HCT116 (cell line): Measurements from ENCODE around the gene COL9A2. TPM values are rescaled to one million over a fixed set of nuclear protein-coding genes. Genes with fewer than 3 reads are reported as not detected.
A peak's percentile ranks its signal among the peaks of the same experiment; 100 is the strongest.

Experiments used
- ATAC-seq: fragments of 200-7000 bp; cut with Tn5 transposase; 2 replicates; pipeline ENCODE4 v1.9.1; 2020; ENCODE audit warnings: mild to moderate bottlenecking, moderate library complexity
- BruUV-seq: library from RNA; stranded (reverse); fragments of 400-500 nt; replicated peaks from 2 replicates; lab custom pipeline; 2021; lab: Mats Ljungman, UMichigan
- CTCF ChIA-PET: fragments of 300-600 bp; sonication (Branson Sonifier 250); formaldehyde crosslinking; loops from one replicate; lab custom pipeline; 2021; ENCODE audit warnings: antibody characterized with exemption; lab: Charles Lee
- POLR2A ChIA-PET: fragments of 300-600, 350-600 bp; sonication (Branson Sonifier 250); formaldehyde crosslinking; loops from one replicate; lab custom pipeline; 2021; ENCODE audit warnings: antibody characterized with exemption; lab: Charles Lee
- RAD21 ChIA-PET, 2 experiments: fragments of 300-600 bp; sonication (Branson Sonifier 250); formaldehyde crosslinking; loops; one replicate each; lab custom pipeline; 2023; ENCODE audit warnings: low total read pairs in 2 of 2; ENCODE audit not compliant: uncharacterized antibody in 2 of 2, unreplicated experiment in 2 of 2, low non-redundant PET in 1 of 2; lab: Charles Lee
- DNase-seq: peaks from one replicate; pipeline ENCODE4 v3.0.0-alpha.2; 2010; ENCODE audit warnings: low read depth, low spot score
- H2AFZ ChIP-seq: fragments of 200-600 bp; shearing (Covaris generic), sonication (generic); 2 replicates; pipeline ENCODE4 v1.6.1; 2017; ENCODE audit warnings: low read depth, mixed run types, mixed read lengths, antibody characterized with exemption, low read length; ENCODE audit not compliant: poor library complexity, severe bottlenecking
- H3K27ac ChIP-seq: 2 replicates; pipeline ENCODE4 v1.5.1; 2012; ENCODE audit warnings: low read depth, low read length
- H3K27me3 ChIP-seq: fragments of 200-600 bp; sonication (generic); 2 replicates; pipeline ENCODE4 v1.6.1; 2016; ENCODE audit warnings: mixed run types, low read length, mixed read lengths; ENCODE audit not compliant: insufficient read depth
- H3K36me3 ChIP-seq, 2 experiments: fragments of 200-500 bp in 1 of 2; fragments of 200-600 bp in 1 of 2; sonication (Bioruptor generic) in 1 of 2; sonication (generic) in 1 of 2; 2 replicates each; pipeline versions ENCODE4 v1.5.1 to v1.6.1; 2014 to 2016; ENCODE audit warnings: low read length in 2 of 2, inconsistent platforms in 1 of 2, mixed read lengths in 1 of 2, mixed run types in 1 of 2; ENCODE audit not compliant: insufficient read depth in 2 of 2, control insufficient read depth in 1 of 2
- H3K4me1 ChIP-seq, 2 experiments: fragments of 200-600 bp in 1 of 2; sonication (generic) in 1 of 2; 2 replicates each; pipeline versions ENCODE4 v1.5.1 to v1.6.1; 2012 to 2017; ENCODE audit warnings: low read length in 2 of 2, inconsistent platforms in 1 of 2, mild to moderate bottlenecking in 1 of 2, mixed read lengths in 1 of 2, mixed run types in 1 of 2, moderate library complexity in 1 of 2; ENCODE audit not compliant: insufficient read depth in 2 of 2, control insufficient read depth in 1 of 2
- H3K4me2 ChIP-seq: fragments of 200-600 bp; sonication (generic); 2 replicates; pipeline ENCODE4 v1.6.1; 2017; ENCODE audit warnings: mixed run types, low read length, mixed read lengths
- H3K4me3 ChIP-seq, 2 experiments: fragments of 200-600 bp in 1 of 2; sonication (generic) in 1 of 2; replicated peaks in 1 of 2; 2 replicates each; pipeline ENCODE4 v1.5.1; 2011 to 2016; ENCODE audit warnings: low read length in 2 of 2, control low read depth in 1 of 2, low read depth in 1 of 2, mild to moderate bottlenecking in 1 of 2, mixed read lengths in 1 of 2, mixed run types in 1 of 2
- H3K79me2 ChIP-seq: fragments of 200-600 bp; sonication (generic); 2 replicates; pipeline ENCODE4 v1.6.1; 2017; ENCODE audit warnings: mild to moderate bottlenecking, mixed run types, low read length, moderate library complexity, mixed read lengths; ENCODE audit not compliant: insufficient read depth
- H3K9ac ChIP-seq: fragments of 200-600 bp; sonication (generic); 2 replicates; pipeline ENCODE4 v1.6.1; 2016; ENCODE audit warnings: low read length, mixed read lengths
- H3K9me2 ChIP-seq: fragments of 200-600 bp; sonication (generic), shearing (Covaris generic); 2 replicates; pipeline ENCODE4 v1.6.1; 2017; ENCODE audit warnings: mixed run types, mild to moderate bottlenecking, moderate library complexity; ENCODE audit not compliant: insufficient read depth
- H3K9me3 ChIP-seq, 2 experiments: fragments of 200-500 bp in 1 of 2; fragments of 200-600 bp in 1 of 2; sonication (Bioruptor generic) in 1 of 2; sonication (generic) in 1 of 2; 2 replicates each; pipeline ENCODE4 v1.6.1; 2014 to 2017; ENCODE audit warnings: low read length in 2 of 2, mixed read lengths in 2 of 2, inconsistent platforms in 1 of 2, low read depth in 1 of 2, mild to moderate bottlenecking in 1 of 2, mixed run types in 1 of 2, moderate library complexity in 1 of 2; ENCODE audit not compliant: control insufficient read depth in 1 of 2, insufficient read depth in 1 of 2
- H4K20me1 ChIP-seq: fragments of 200-600 bp; sonication (generic), shearing (Covaris generic); 2 replicates; pipeline ENCODE4 v1.6.1; 2017; ENCODE audit warnings: mixed run types, mild to moderate bottlenecking, moderate library complexity; ENCODE audit not compliant: insufficient read depth
- CBX3 ChIP-seq: IDR thresholded peaks from 2 replicates; pipeline ENCODE4 v1.6.1; 2012; ENCODE audit warnings: low read depth
- CEBPB ChIP-seq: IDR thresholded peaks from 2 replicates; pipeline ENCODE4 v1.6.1; 2012; ENCODE audit warnings: low read depth
- ELF1 ChIP-seq: IDR thresholded peaks from 2 replicates; pipeline ENCODE4 v1.6.1; 2012; ENCODE audit warnings: low read depth, borderline replicate concordance
- EZH2 ChIP-seq: fragments of 200-600 bp; sonication (generic); IDR thresholded peaks from 2 replicates; pipeline ENCODE4 v1.6.1; 2017; ENCODE audit warnings: antibody characterized with exemption, mixed run types
- JUND ChIP-seq: IDR thresholded peaks from 2 replicates; pipeline ENCODE4 v1.6.1; 2012
- POLR2A ChIP-seq: IDR thresholded peaks from 2 replicates; pipeline ENCODE4 v1.7.0; 2011; ENCODE audit warnings: borderline replicate concordance; ENCODE audit not compliant: insufficient read depth, insufficient read length; ENCODE audit errors: extremely low read depth
- SIN3A ChIP-seq: IDR thresholded peaks from 2 replicates; pipeline ENCODE4 v1.6.1; 2012; ENCODE audit warnings: low read depth
- SP1 ChIP-seq: IDR thresholded peaks from 2 replicates; pipeline ENCODE4 v1.6.1; 2012; ENCODE audit warnings: low read depth
- SRF ChIP-seq: IDR thresholded peaks from 2 replicates; pipeline ENCODE4 v1.6.1; 2012; ENCODE audit warnings: low read depth
- intact Hi-C: fragments of 100-400 bp; cut with micrococcal nuclease; formaldehyde crosslinking; loops from 2 replicates; pipeline ENCODE4 v1.10.0; 2022
- total RNA-seq: library from RNA; stranded (reverse); gene quantifications from one replicate; pipeline ENCODE4 v1.2.1, GENCODE V29; 2021; ENCODE audit not compliant: unreplicated experiment
- TF ChIP-seq, protein P1 (sequence below): IDR thresholded peaks from 2 replicates; pipeline ENCODE4 v1.6.1; 2012; ENCODE audit warnings: low read depth
- TF ChIP-seq, protein P2 (sequence below), 3 experiments: fragments of 200-600 bp in 1 of 3; sonication (generic) in 1 of 3; IDR thresholded peaks in 2 of 3; conservative IDR thresholded peaks in 1 of 3; 2 replicates each; pipeline ENCODE4 v1.5.1; 2012 to 2017; ENCODE audit warnings: low read depth in 2 of 3, low read length in 2 of 3, antibody characterized with exemption in 1 of 3, borderline replicate concordance in 1 of 3, control low read depth in 1 of 3, mild to moderate bottlenecking in 1 of 3, mixed read lengths in 1 of 3, mixed run types in 1 of 3, moderate library complexity in 1 of 3; ENCODE audit not compliant: insufficient read depth in 1 of 3
- TF ChIP-seq, protein P3 (sequence below): IDR thresholded peaks from 2 replicates; pipeline ENCODE4 v1.6.1; 2012

The COL9A2 gene
- total RNA-seq, 1 experiment from 2014 or later, result 2.4 TPM

DNA sequence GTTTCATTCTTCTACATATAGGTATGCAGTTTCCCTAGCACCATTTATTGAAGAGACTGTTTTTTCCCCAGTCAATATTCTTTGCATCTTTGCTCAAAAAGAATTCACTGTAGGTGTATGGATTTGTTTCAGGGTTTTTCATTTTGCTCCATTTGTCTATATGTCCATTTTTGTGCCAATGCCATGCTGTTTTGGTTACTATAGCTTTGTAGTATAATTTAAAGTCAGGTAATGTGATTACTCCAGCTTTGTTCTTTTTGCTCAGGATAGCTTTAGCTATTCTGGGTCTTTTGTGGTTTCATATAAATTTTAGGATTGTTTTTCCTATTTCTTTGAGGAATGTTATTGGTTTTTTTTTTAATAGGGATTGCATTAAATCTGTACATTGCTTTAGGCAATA is 40.5 kb upstream of the COL9A2 start:
- no peak for DNase-seq
- intact Hi-C loops, result no loop called here
- ATAC-seq, result no peak
- Histone ChIP-seq H3K4me2 (no peak overlapping the region), H3K9me2 (no peaks in the 10 kb centered on the region), H3K79me2 (no peaks in the 10 kb centered on the region), H4K20me1 (no peaks in the 10 kb centered on the region), H3K27me3 (no peaks in the 10 kb centered on the region), H3K9me3 (no peaks in the 10 kb centered on the region; a peak in 1 of 4 replicates), H3K36me3 (no peaks in the 10 kb centered on the region), H3K27ac (no peak overlapping the region), H3K9ac (no peak overlapping the region), H3K4me3 (no peak overlapping the region), H2AFZ (no peak overlapping the region), H3K4me1 (no peaks in the 10 kb centered on the region)
- ChIA-PET RAD21 (no interaction called here), CTCF (no interaction called here), POLR2A (no interaction called here)
- BruUV-seq, result no TSS peak
- TF ChIP-seq, protein P1, sequence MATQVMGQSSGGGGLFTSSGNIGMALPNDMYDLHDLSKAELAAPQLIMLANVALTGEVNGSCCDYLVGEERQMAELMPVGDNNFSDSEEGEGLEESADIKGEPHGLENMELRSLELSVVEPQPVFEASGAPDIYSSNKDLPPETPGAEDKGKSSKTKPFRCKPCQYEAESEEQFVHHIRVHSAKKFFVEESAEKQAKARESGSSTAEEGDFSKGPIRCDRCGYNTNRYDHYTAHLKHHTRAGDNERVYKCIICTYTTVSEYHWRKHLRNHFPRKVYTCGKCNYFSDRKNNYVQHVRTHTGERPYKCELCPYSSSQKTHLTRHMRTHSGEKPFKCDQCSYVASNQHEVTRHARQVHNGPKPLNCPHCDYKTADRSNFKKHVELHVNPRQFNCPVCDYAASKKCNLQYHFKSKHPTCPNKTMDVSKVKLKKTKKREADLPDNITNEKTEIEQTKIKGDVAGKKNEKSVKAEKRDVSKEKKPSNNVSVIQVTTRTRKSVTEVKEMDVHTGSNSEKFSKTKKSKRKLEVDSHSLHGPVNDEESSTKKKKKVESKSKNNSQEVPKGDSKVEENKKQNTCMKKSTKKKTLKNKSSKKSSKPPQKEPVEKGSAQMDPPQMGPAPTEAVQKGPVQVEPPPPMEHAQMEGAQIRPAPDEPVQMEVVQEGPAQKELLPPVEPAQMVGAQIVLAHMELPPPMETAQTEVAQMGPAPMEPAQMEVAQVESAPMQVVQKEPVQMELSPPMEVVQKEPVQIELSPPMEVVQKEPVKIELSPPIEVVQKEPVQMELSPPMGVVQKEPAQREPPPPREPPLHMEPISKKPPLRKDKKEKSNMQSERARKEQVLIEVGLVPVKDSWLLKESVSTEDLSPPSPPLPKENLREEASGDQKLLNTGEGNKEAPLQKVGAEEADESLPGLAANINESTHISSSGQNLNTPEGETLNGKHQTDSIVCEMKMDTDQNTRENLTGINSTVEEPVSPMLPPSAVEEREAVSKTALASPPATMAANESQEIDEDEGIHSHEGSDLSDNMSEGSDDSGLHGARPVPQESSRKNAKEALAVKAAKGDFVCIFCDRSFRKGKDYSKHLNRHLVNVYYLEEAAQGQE, result no peak
- peak; percentile 69; the same call in 1 of the 2 replicates for TF ChIP-seq CBX3

DNA sequence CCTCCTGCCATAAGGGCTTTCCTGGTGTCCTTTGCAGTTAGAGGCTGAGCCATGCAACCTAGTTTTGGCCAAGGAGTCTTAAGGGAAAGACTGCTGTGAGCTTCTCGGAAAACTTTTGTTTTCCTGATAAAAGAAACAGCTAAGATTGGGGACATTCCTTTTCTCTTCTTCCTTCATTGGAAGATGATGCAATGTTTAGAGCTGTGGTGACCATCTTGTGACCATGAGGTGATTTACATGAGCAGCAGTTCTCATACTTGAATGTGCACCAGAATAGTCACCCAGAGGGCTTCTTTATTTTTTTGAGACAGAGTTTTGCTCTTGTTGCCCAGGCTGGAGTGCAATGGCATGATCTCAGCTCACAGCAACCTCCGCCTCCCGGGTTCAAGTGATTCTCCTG is 36.0 kb upstream of the COL9A2 start:
- H3K27ac ChIP-seq, result no peak overlapping the region
- no peak overlapping the region for H3K9ac ChIP-seq
- H3K4me3 ChIP-seq, result no peak overlapping the region
- no peak overlapping the region for H2AFZ ChIP-seq
- intact Hi-C loops, result no loop called here
- H3K79me2 ChIP-seq, result no peaks in the 10 kb centered on the region
- no peaks in the 10 kb centered on the region for H3K9me2 ChIP-seq
- H3K9me3 ChIP-seq, result no peaks in the 10 kb centered on the region
- ChIA-PET CTCF (interaction anchor here (2.9 kb wide), 1 partner anchor 14 kb away, joined by 10 read pairs; no protein-coding TSS in a partner anchor), POLR2A (no interaction called here), RAD21 (no interaction called here)
- H3K27me3 ChIP-seq, result no peaks in the 10 kb centered on the region
- no TSS peak for BruUV-seq
- DNase-seq (no peak), ATAC-seq (no peak)
- H4K20me1 ChIP-seq, result no peaks in the 10 kb centered on the region
- no peaks in the 10 kb centered on the region for H3K4me1 ChIP-seq
- H3K4me2 ChIP-seq, result no peak overlapping the region
- no peaks in the 10 kb centered on the region for H3K36me3 ChIP-seq
- no peak for TF ChIP-seq CEBPB
- TF ChIP-seq SIN3A, result no peak
- no peak for TF ChIP-seq SP1
- TF ChIP-seq, protein P2, sequence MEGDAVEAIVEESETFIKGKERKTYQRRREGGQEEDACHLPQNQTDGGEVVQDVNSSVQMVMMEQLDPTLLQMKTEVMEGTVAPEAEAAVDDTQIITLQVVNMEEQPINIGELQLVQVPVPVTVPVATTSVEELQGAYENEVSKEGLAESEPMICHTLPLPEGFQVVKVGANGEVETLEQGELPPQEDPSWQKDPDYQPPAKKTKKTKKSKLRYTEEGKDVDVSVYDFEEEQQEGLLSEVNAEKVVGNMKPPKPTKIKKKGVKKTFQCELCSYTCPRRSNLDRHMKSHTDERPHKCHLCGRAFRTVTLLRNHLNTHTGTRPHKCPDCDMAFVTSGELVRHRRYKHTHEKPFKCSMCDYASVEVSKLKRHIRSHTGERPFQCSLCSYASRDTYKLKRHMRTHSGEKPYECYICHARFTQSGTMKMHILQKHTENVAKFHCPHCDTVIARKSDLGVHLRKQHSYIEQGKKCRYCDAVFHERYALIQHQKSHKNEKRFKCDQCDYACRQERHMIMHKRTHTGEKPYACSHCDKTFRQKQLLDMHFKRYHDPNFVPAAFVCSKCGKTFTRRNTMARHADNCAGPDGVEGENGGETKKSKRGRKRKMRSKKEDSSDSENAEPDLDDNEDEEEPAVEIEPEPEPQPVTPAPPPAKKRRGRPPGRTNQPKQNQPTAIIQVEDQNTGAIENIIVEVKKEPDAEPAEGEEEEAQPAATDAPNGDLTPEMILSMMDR (IDR thresholded peaks at IDR 0.05 in 2 of 3, conservative IDR thresholded peaks at IDR 0.05 in 1 of 3; ENCODE audit: borderline replicate concordance in 1 of 3, insufficient read depth in 1 of 3, low read depth in 2 of 3, low read length in 2 of 3), result no peak
- TF ChIP-seq ELF1, result no peak
- TF ChIP-seq, protein P3, sequence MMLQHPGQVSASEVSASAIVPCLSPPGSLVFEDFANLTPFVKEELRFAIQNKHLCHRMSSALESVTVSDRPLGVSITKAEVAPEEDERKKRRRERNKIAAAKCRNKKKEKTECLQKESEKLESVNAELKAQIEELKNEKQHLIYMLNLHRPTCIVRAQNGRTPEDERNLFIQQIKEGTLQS, result no peak
- TF ChIP-seq JUND, result no peak
- TF ChIP-seq CBX3, result no peak
- no peak for TF ChIP-seq EZH2
- TF ChIP-seq, protein P1, result no peak
- no peak for TF ChIP-seq POLR2A
- no peak for TF ChIP-seq SRF
